Sigmoid colon (tissue), 7 donors: ENCODE data around the gene RUSF1. TPM values are rescaled to one million over a fixed set of nuclear protein-coding genes. Genes with fewer than 3 reads are reported as not detected.
A peak's percentile ranks its signal among the peaks of the same experiment; 100 is the strongest.

Experiments
- DNase-seq: peaks from one replicate; pipeline ENCODE4 v3.0.0-alpha.2; 2019
- H3K27ac ChIP-seq, 4 donors: fragments of 200-600 bp; sonication (generic); one replicate each; pipeline ENCODE4 v1.5.1; 2016 to 2019; ENCODE audit warnings: mild to moderate bottlenecking in 1 of 4
- H3K27me3 ChIP-seq, 3 donors: fragments of 200-600 bp; sonication (generic); one replicate each; pipeline ENCODE4 v1.5.1; 2019; ENCODE audit warnings: mild to moderate bottlenecking in 1 of 3
- H3K36me3 ChIP-seq, 4 donors: fragments of 200-600 bp; sonication (generic); one replicate each; pipeline ENCODE4 v1.5.1; 2016 to 2019
- H3K4me1 ChIP-seq, 4 donors: fragments of 200-600 bp; sonication (generic); one replicate each; pipeline ENCODE4 v1.5.1; 2017 to 2019
- H3K4me3 ChIP-seq, 4 donors: fragments of 200-600 bp; sonication (generic); one replicate each; pipeline ENCODE4 v1.5.1; 2017 to 2019; ENCODE audit warnings: mild to moderate bottlenecking in 2 of 4, moderate library complexity in 1 of 4
- H3K9me3 ChIP-seq, 4 donors: fragments of 200-600 bp in 3 of 4; sonication (generic) in 3 of 4; one replicate each; pipeline versions ENCODE4 v1.5.1 to v1.6.1; 2013 to 2019
- EP300 ChIP-seq, 4 donors: sonication (generic); formaldehyde crosslinking; IDR thresholded peaks; one replicate each; pipeline ENCODE4 v1.6.1; 2017; ENCODE audit warnings: antibody characterized with exemption in 4 of 4
- POLR2A ChIP-seq, 2 donors: fragments of 450-650 bp; IDR thresholded peaks; one replicate each; pipeline ENCODE4 v1.6.1; 2016; ENCODE audit warnings: antibody characterized with exemption in 2 of 2, mild to moderate bottlenecking in 2 of 2, moderate library complexity in 2 of 2
- POLR2AphosphoS5 ChIP-seq, 4 donors: sonication (generic); formaldehyde crosslinking; IDR thresholded peaks; one replicate each; pipeline ENCODE4 v1.6.1; 2017; ENCODE audit warnings: antibody characterized with exemption in 4 of 4
- WGBS, 2 donors: extraction: QIAGEN DNeasy Blood & Tissue Kit; methylation state at CpG; one replicate each; pipeline ENCODE4 v1.1.7; 2013; 5-methylcytosine and 5-hydroxymethylcytosine counted together
- intact Hi-C: fragments of 100-400 bp; cut with DNase I; formaldehyde crosslinking; loops from one replicate; pipeline ENCODE4 v1.15.1; 2023
- polyA plus RNA-seq, 3 donors: library from polyadenylated mRNA; stranded (reverse); fragments of 200-250 nt; gene quantifications; one replicate each; pipeline ENCODE4 v1.2.3, GENCODE V29; 2013
- total RNA-seq, 4 donors: library from RNA; depleted of rRNA; stranded (reverse); fragments of >200 nt; gene quantifications; one replicate each; pipeline ENCODE4 v1.1.0, GENCODE V29; 2016
- TF ChIP-seq, protein P1 (sequence below), 4 experiments: fragments of 450-650 bp in 3 of 4; fragments of 200-600 bp in 1 of 4; IDR thresholded peaks; one replicate each; pipeline ENCODE4 v1.5.1; 2016 to 2019; ENCODE audit warnings: antibody characterized with exemption in 4 of 4, mild to moderate bottlenecking in 3 of 4, moderate library complexity in 2 of 4
- donor health status: healthy with polysubstance abuse.
- donor health status: Bipolar disorder and iron deficiency.
- donor health status: healthy.

Gene RUSF1
- total and polyA plus RNA-seq, 7 donors = 7.9 to 67.0 (median 36.5) TPM

DNA sequence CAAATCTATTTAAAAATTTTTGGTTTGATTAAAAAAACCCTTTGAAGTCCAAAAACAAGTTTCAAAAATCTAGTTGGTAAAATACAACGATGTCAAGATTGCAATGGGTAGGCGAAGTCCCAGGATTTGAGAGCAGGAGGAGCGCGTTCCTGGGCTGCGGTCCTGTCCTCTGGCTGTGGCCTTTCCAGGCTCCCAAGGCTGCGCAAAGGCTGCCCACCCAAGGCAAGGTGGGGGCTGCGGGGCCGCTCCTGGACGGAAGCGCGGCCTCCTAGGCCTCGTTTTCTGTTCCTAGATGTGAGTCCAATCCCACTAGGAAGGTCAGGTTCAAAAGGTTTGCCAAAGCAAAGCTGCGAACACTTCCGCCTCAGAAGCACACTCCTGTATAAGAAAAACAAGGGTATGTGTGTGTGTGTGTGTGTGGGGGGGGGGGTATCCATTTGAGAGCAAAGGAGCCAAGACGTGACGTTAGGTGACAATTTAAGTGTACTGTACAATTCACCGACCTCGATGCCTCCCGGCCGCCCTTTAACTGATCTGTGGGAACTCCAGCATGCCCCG, 28.7 kb upstream of the RUSF1 start:
- H3K36me3 ChIP-seq = no peaks in the 10 kb centered on the region
- peaks cover 8 to 59% (median 24%) of the 10 kb centered on the region in 3 donors for H3K27me3 ChIP-seq
- intact Hi-C loops = no loop called here
- DNase-seq = no peak
- TF ChIP-seq POLR2AphosphoS5 (IDR thresholded peaks at IDR 0.05) = no peak
- no peak for TF ChIP-seq POLR2A (IDR thresholded peaks at IDR 0.05)
- no peak for TF ChIP-seq EP300 (IDR thresholded peaks at IDR 0.05)
- TF ChIP-seq, protein P1, sequence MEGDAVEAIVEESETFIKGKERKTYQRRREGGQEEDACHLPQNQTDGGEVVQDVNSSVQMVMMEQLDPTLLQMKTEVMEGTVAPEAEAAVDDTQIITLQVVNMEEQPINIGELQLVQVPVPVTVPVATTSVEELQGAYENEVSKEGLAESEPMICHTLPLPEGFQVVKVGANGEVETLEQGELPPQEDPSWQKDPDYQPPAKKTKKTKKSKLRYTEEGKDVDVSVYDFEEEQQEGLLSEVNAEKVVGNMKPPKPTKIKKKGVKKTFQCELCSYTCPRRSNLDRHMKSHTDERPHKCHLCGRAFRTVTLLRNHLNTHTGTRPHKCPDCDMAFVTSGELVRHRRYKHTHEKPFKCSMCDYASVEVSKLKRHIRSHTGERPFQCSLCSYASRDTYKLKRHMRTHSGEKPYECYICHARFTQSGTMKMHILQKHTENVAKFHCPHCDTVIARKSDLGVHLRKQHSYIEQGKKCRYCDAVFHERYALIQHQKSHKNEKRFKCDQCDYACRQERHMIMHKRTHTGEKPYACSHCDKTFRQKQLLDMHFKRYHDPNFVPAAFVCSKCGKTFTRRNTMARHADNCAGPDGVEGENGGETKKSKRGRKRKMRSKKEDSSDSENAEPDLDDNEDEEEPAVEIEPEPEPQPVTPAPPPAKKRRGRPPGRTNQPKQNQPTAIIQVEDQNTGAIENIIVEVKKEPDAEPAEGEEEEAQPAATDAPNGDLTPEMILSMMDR (IDR thresholded peaks at IDR 0.05) = no peak
- H3K9me3 ChIP-seq = no peaks in the 10 kb centered on the region
- no peak overlapping the region for H3K27ac ChIP-seq
- H3K4me3 ChIP-seq = peak overlapping the region in 2 of 4 donors; percentile 37 to 45
- WGBS, 2 donors = 69 to 75% methylated on average over 21 of the region's 21 CpGs
- H3K4me1 ChIP-seq = peaks cover 0 to 9% (median 7%) of the 10 kb centered on the region in 4 donors

DNA sequence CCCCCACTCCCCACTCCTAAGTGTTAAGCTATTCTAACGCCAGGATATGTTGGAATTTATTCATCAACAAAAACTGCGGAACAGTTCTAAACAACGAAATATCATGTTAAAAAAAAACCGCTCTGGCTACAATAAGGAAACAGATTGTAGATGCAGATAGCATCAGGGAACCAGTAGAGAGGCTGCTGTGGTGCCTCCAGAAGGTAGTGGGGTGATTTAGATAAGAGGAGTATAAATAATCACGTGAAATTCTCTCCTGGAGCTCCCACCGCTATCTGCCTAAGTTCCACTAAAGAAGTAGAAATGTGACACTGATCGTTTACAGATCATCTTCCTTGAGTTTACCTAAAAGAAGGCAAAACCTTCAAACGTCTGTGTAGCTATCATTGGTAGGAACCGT, 27.5 kb upstream of the RUSF1 start:
- no peak for TF ChIP-seq POLR2A (IDR thresholded peaks at IDR 0.05)
- TF ChIP-seq, protein P1 (IDR thresholded peaks at IDR 0.05) = no peak
- Histone ChIP-seq H3K9me3 (no peaks in the 10 kb centered on the region), H3K27ac (no peak overlapping the region), H3K4me3 (no peak overlapping the region), H3K36me3 (no peaks in the 10 kb centered on the region), H3K4me1 (peaks cover 0 to 9% (median 7%) of the 10 kb centered on the region in 4 donors), H3K27me3 (peaks cover 8 to 59% (median 24%) of the 10 kb centered on the region in 3 donors)
- DNase-seq = no peak
- intact Hi-C loops = no loop called here
- WGBS, 2 donors = 34 to 45% methylated on average over 9 of the region's 9 CpGs

DNA sequence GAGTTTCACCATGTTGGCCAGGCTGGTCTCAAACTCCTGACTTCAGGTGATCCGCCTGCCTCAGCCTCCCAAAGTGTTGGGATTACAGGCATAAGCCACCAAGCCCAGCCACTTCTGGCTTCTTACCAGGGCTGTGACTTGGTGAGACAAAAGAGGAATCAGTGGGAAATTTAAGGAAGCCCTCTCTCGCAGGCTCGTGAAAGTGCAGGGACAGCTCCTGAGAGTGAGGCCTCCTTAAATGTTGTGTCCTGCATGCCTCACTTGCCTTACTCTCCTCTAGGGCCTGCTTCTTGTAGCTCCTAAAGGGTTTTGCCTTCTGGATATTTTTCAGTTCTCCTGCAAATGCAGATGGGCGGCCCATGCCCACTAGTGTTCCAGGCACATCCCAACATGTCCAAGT, 24.7 kb upstream of the RUSF1 start:
- peaks cover 0 to 27% (median 23%) of the 10 kb centered on the region in 4 donors for H3K4me1 ChIP-seq
- intact Hi-C loops = no loop called here
- H3K27ac ChIP-seq = no peak overlapping the region
- TF ChIP-seq, protein P1 (IDR thresholded peaks at IDR 0.05) = no peak
- TF ChIP-seq POLR2AphosphoS5 (IDR thresholded peaks at IDR 0.05) = no peak
- TF ChIP-seq POLR2A (IDR thresholded peaks at IDR 0.05) = no peak
- no peak for TF ChIP-seq EP300 (IDR thresholded peaks at IDR 0.05)
- H3K27me3 ChIP-seq = peaks cover 7 to 53% (median 9%) of the 10 kb centered on the region in 3 donors
- DNase-seq = no peak
- no peak overlapping the region for H3K4me3 ChIP-seq
- WGBS, 2 donors = 91 to 93% methylated on average over 4 of the region's 4 CpGs
- H3K36me3 ChIP-seq = no peaks in the 10 kb centered on the region
- H3K9me3 ChIP-seq = no peaks in the 10 kb centered on the region

DNA sequence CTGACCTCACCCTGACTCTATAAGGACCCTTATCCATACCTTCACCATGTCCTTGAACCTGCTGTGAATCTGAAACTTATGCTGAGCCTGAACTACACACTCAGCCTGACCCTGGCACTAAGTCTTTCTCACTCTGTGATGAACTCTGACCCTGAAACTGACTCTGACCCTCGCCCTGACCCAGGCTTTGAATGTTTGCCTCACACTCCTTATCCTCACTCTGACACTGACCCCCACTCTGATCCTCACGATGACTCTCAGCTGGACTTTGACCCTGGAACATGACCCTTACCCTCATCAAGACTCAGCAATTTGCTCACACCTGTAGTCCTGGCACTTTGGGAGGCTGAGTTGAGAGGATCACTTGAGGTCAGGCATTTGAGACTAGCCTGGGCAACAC, 23.9 kb upstream of the RUSF1 start:
- Histone ChIP-seq H3K36me3 (no peaks in the 10 kb centered on the region), H3K27ac (no peak overlapping the region), H3K4me1 (peaks cover 0 to 19% (median 16%) of the 10 kb centered on the region in 4 donors), H3K4me3 (no peak overlapping the region), H3K27me3 (peaks cover 0 to 51% (median 5%) of the 10 kb centered on the region in 3 donors), H3K9me3 (no peaks in the 10 kb centered on the region)
- intact Hi-C loops = no loop called here
- DNase-seq = no peak
- WGBS, 2 donors = 32 to 64% methylated on average over 2 of the region's 2 CpGs
- TF ChIP-seq EP300 (IDR thresholded peaks at IDR 0.05) (no peak), POLR2AphosphoS5 (IDR thresholded peaks at IDR 0.05) (no peak), POLR2A (IDR thresholded peaks at IDR 0.05) (no peak)
- TF ChIP-seq, protein P1 (IDR thresholded peaks at IDR 0.05) = no peak

DNA sequence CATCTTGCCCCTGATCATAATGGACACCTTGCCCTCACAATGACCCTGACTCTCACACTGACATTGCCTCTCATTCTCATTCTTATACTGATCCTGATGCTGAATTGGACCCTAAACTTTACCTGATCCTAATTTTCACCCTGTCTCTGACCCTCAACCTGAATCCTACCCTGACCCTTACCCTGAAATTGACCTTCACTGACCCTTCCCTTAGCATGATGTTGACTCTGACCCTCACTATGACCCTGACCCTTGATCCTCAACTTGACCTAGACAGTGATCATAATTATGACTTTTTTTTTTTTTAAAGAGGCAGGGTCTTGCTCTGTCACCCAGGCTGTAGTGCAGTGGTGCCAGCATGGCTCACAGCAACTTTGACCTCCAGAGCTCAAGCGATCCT, 22.9 kb upstream of the RUSF1 start:
- Histone ChIP-seq H3K4me3 (no peak overlapping the region), H3K36me3 (no peaks in the 10 kb centered on the region), H3K9me3 (no peaks in the 10 kb centered on the region), H3K27me3 (peaks cover 0 to 42% (median 4%) of the 10 kb centered on the region in 3 donors), H3K27ac (no peak overlapping the region), H3K4me1 (peaks cover 0 to 19% (median 16%) of the 10 kb centered on the region in 4 donors)
- TF ChIP-seq POLR2A (IDR thresholded peaks at IDR 0.05) = no peak
- TF ChIP-seq EP300 (IDR thresholded peaks at IDR 0.05) = no peak
- TF ChIP-seq, protein P1 (IDR thresholded peaks at IDR 0.05) = no peak
- no peak for TF ChIP-seq POLR2AphosphoS5 (IDR thresholded peaks at IDR 0.05)
- intact Hi-C loops = no loop called here
- 85 to 93% methylated on average over 1 of the region's 1 CpG for WGBS, 2 donors
- DNase-seq = no peak
